Kidney (tissue), 14 donors: ENCODE measurements around the gene PDGFD. TPM values are rescaled to one million over a fixed set of nuclear protein-coding genes. Genes with fewer than 3 reads are reported as not detected.

Experiments used
- DNase-seq, 5 donors: peaks; one replicate each; pipeline ENCODE4 v3.0.0-alpha.2; 2013 to 2020
- FAIRE-seq: peaks from 2 replicates; lab custom pipeline; 2012; peaks lifted over from hg19 to GRCh38; lab: Jason Lieb, UNC
- H3K27ac ChIP-seq, 2 donors: one replicate each; pipeline ENCODE4 v1.7.0; 2013; ENCODE audit warnings: low read depth in 2 of 2, low read length in 2 of 2, inconsistent platforms in 1 of 2
- H3K27me3 ChIP-seq: one replicate; pipeline ENCODE4 v1.7.1; 2013; ENCODE audit warnings: low read length, inconsistent platforms; ENCODE audit not compliant: control insufficient read depth, insufficient read depth
- H3K36me3 ChIP-seq, 3 donors: one replicate each; pipeline versions ENCODE4 v1.7.0 to v1.7.1; 2013; ENCODE audit warnings: low read length in 3 of 3, control low read depth in 1 of 3, inconsistent platforms in 1 of 3; ENCODE audit not compliant: insufficient read depth in 3 of 3, control insufficient read depth in 2 of 3
- H3K4me1 ChIP-seq, 3 donors: one replicate each; pipeline versions ENCODE4 v1.7.0 to v1.7.1; 2013; ENCODE audit warnings: low read length in 3 of 3, inconsistent platforms in 1 of 3, low read depth in 1 of 3; ENCODE audit not compliant: control insufficient read depth in 2 of 3, insufficient read depth in 2 of 3
- H3K4me3 ChIP-seq, 3 donors: one replicate each; pipeline versions ENCODE4 v1.7.0 to v1.8.1; 2013; ENCODE audit warnings: low read length in 3 of 3, control low read depth in 1 of 3, inconsistent platforms in 1 of 3
- H3K9ac ChIP-seq, 3 donors: one replicate each; pipeline versions ENCODE4 v1.7.0 to v1.7.1; 2013; ENCODE audit warnings: low read length in 3 of 3, control low read depth in 1 of 3, inconsistent platforms in 1 of 3
- H3K9me3 ChIP-seq, 3 donors: one replicate each; pipeline versions ENCODE4 v1.7.0 to v1.7.1; 2013; ENCODE audit warnings: low read length in 3 of 3, control low read depth in 1 of 3, inconsistent platforms in 1 of 3; ENCODE audit not compliant: control insufficient read depth in 2 of 3, insufficient read depth in 1 of 3
- intact Hi-C: fragments of 100-400 bp; cut with DNase I; formaldehyde crosslinking; loops from one replicate; pipeline ENCODE4 v1.11.1; 2022
- polyA plus RNA-seq: library from polyadenylated mRNA; stranded (reverse); fragments of 350-450 nt; fragmentation: Illumina TruSeq; extraction: RNeasy Lipid Tissue Mini Kit (QIAGEN cat#74804); gene quantifications from one replicate; pipeline ENCODE4 v1.2.3, GENCODE V29; 2014; ENCODE audit warnings: low read depth, low replicate concordance; ENCODE audit not compliant: insufficient read depth
- total RNA-seq: library from RNA; stranded (reverse); fragmentation: NEBNext Ultra II Directional; extraction: Animal tissue kit (Norgen Biotek cat#: 25700); gene quantifications from one replicate; pipeline ENCODE4 v1.2.1, GENCODE V29; 2021
- TF ChIP-seq, protein P1 (sequence below): IDR thresholded peaks from 3 replicates; pipeline ENCODE4 v1.5.1; 2012; ENCODE audit warnings: mild to moderate bottlenecking, moderate library complexity, borderline replicate concordance; ENCODE audit not compliant: insufficient read depth; ENCODE audit errors: extremely low read depth
- donor health status: control.
- donor health status: control.
- donor health status: control.
- donor health status: control.
- donor health status: control.
- donor health status: DM: yes; HTN: yes; CAD: no.
- donor health status: Normal renal cell carcinoma (clear cell type).

The PDGFD gene
- total and polyA plus RNA-seq, 2 donors from 2014 or later = 5.3 to 12.2 TPM

DNA sequence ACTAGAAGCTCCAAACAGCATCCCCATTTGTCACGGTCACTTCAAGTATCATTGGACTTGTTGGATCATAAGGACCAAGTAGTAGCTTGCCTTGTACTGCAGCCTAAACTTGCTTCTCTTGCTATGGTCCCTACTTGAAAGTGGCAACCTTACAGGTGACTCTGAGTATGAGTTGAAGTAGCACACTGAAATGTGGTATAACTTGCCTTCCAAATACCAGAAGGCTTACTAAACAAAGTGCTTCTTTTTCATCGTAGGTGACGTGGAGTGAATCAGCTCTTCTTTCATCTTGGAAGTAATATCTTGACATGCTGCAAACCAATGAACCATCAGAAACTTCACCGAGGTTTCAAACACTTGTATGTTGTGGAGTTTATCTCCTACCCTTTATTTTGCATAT, 296.5 kb downstream of the PDGFD start:
- Histone ChIP-seq H3K27me3 (no peaks in the 10 kb centered on the region), H3K9me3 (no peaks in the 10 kb centered on the region), H3K4me1 (peaks cover 0 to 2% (median 0%) of the 10 kb centered on the region in 3 donors), H3K27ac (no peak overlapping the region), H3K4me3 (no peak overlapping the region), H3K9ac (no peak overlapping the region), H3K36me3 (no peaks in the 10 kb centered on the region)
- TF ChIP-seq, protein P1, sequence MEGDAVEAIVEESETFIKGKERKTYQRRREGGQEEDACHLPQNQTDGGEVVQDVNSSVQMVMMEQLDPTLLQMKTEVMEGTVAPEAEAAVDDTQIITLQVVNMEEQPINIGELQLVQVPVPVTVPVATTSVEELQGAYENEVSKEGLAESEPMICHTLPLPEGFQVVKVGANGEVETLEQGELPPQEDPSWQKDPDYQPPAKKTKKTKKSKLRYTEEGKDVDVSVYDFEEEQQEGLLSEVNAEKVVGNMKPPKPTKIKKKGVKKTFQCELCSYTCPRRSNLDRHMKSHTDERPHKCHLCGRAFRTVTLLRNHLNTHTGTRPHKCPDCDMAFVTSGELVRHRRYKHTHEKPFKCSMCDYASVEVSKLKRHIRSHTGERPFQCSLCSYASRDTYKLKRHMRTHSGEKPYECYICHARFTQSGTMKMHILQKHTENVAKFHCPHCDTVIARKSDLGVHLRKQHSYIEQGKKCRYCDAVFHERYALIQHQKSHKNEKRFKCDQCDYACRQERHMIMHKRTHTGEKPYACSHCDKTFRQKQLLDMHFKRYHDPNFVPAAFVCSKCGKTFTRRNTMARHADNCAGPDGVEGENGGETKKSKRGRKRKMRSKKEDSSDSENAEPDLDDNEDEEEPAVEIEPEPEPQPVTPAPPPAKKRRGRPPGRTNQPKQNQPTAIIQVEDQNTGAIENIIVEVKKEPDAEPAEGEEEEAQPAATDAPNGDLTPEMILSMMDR = no peak
- intact Hi-C loops = no loop called here
- FAIRE-seq (no peak), DNase-seq (no peak)

DNA sequence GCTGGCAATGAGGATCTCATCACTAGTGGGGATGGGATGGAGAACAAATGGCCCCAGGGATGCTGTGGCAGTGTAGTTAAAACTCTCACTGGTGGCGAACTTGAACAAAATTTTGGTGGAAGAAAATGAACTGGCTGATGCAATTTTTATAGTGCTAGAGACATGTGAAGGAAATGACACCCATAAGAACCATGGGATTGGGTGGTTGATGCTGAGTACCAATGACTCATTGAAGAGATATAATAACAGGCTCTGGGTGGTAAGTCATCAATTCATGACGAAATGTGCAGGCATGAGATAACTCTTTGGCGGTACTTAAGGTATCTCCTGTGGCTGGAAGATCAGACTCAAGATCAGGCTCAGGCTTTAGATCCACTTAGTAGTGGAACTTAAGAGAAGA, 300.4 kb downstream of the PDGFD start:
- TF ChIP-seq, protein P1 = no peak
- intact Hi-C loops = no loop called here
- Histone ChIP-seq H3K9ac (no peak overlapping the region), H3K4me3 (no peak overlapping the region), H3K9me3 (no peaks in the 10 kb centered on the region), H3K36me3 (no peaks in the 10 kb centered on the region), H3K27ac (no peak overlapping the region), H3K4me1 (no peaks in the 10 kb centered on the region), H3K27me3 (no peaks in the 10 kb centered on the region)
- DNase-seq (no peak), FAIRE-seq (no peak)

DNA sequence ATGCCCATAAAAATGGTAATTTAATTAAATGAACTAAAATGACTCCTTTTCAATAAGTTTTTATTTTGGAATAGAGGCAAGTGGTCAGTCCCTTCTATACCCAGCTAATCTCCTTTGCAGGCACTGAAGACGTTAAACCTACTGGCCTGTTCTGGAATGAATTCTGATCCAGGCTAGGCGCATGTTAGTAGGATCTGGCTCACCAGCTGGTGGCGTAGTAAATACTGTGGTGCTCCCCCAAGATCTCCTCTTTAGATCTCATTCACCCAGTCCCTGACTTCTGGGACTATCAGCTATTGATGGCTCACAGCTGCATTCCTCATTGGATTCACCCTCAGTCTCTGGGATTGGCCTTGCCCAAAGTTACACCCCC, 301.2 kb downstream of the PDGFD start:
- no peak overlapping the region for H3K27ac ChIP-seq
- no peak overlapping the region for H3K4me3 ChIP-seq
- H3K4me1 ChIP-seq = no peaks in the 10 kb centered on the region
- H3K27me3 ChIP-seq = no peaks in the 10 kb centered on the region
- TF ChIP-seq, protein P1 = no peak
- DNase-seq (no peak), FAIRE-seq (no peak)
- no peaks in the 10 kb centered on the region for H3K36me3 ChIP-seq
- no peaks in the 10 kb centered on the region for H3K9me3 ChIP-seq
- intact Hi-C loops = no loop called here
- H3K9ac ChIP-seq = no peak overlapping the region
